HepG2 (cell line): ENCODE data around the gene NFIC. TPM values are rescaled to one million over a fixed set of nuclear protein-coding genes. Genes with fewer than 3 reads are reported as not detected.

Experiments used
- ARNTL ChIP-seq: sonication (generic); formaldehyde crosslinking; IDR thresholded peaks from 2 replicates; pipeline ENCODE4 v1.4.0; 2020; ENCODE audit warnings: mild to moderate bottlenecking, missing genetic modification reagents
- CSRNP2 ChIP-seq: sonication (generic); formaldehyde crosslinking; conservative IDR thresholded peaks from 2 replicates; pipeline ENCODE4 v1.8.0; 2022; ENCODE audit warnings: low read depth, missing genetic modification reagents
- HOXD1 ChIP-seq: sonication (generic); formaldehyde crosslinking; IDR thresholded peaks from 2 replicates; pipeline ENCODE4 v1.5.0; 2020; ENCODE audit warnings: missing genetic modification reagents
- NCOR1 ChIP-seq: fragments of 200-600 bp; sonication (generic); IDR thresholded peaks from 2 replicates; pipeline ENCODE4 v1.7.0; 2017; ENCODE audit warnings: antibody characterized with exemption, low read length, borderline replicate concordance
- NFRKB ChIP-seq: fragments of 450-650 bp; IDR thresholded peaks from 2 replicates; pipeline ENCODE4 v1.6.1; 2017
- PATZ1 ChIP-seq: sonication (generic); formaldehyde crosslinking; IDR thresholded peaks from 2 replicates; pipeline ENCODE4 v1.4.0; 2020; ENCODE audit warnings: missing genetic modification reagents
- SMARCC2 ChIP-seq: fragments of 450-650 bp; IDR thresholded peaks from 2 replicates; pipeline ENCODE4 v1.6.1; 2017; ENCODE audit warnings: antibody characterized with exemption, mild to moderate bottlenecking
- ZNF280B ChIP-seq: sonication (generic); formaldehyde crosslinking; IDR thresholded peaks from 2 replicates; pipeline ENCODE4 v1.5.0; 2020; ENCODE audit warnings: missing genetic modification reagents, mild to moderate bottlenecking, borderline replicate concordance
- ZNF484 ChIP-seq: sonication (generic); formaldehyde crosslinking; IDR thresholded peaks from 2 replicates; pipeline ENCODE4 v1.5.1; 2020; ENCODE audit warnings: mild to moderate bottlenecking, low read depth, missing genetic modification reagents, borderline replicate concordance
- ZNF7 ChIP-seq: IDR thresholded peaks from 2 replicates; pipeline ENCODE4 v1.6.1; 2016; ENCODE audit warnings: missing biosample characterization, missing genetic modification reagents
- polyA plus RNA-seq, 8 experiments: library from polyadenylated mRNA; depleted of rRNA in 3 of 8; stranded (reverse) in 7 of 8; unstranded in 1 of 8; fragments of >200 nt; fragmentation: Illumina TruSeq in 4 of 8; extraction: Trizol in 4 of 8; gene quantifications; 2 replicates each; pipeline versions ENCODE4 v1.2.1 to v1.2.3, GENCODE V29; 2011 to 2016; ENCODE audit warnings: low read depth in 4 of 8, missing spikeins in 1 of 8, mixed read lengths in 1 of 8; ENCODE audit not compliant: insufficient read depth in 1 of 8
- total RNA-seq, 5 experiments: library from RNA; depleted of rRNA; stranded (reverse); fragments of >200 nt; fragmentation: Illumina TruSeq; extraction: Trizol; gene quantifications; 2 replicates each; pipeline ENCODE4 v1.2.3, GENCODE V29; 2016; ENCODE audit warnings: low read depth in 1 of 5
- TF ChIP-seq, protein P1 (sequence below): sonication (generic); formaldehyde crosslinking; IDR thresholded peaks from 2 replicates; pipeline ENCODE4 v1.5.0; 2020; ENCODE audit warnings: mild to moderate bottlenecking, missing genetic modification reagents, borderline replicate concordance
- TF ChIP-seq, protein P2 (sequence below): sonication (generic); formaldehyde crosslinking; IDR thresholded peaks from 2 replicates; pipeline ENCODE4 v1.8.1; 2023; ENCODE audit warnings: mild to moderate bottlenecking, missing genetic modification reagents

The NFIC gene
- total and polyA plus RNA-seq, 2 of the 13 experiments (the other 11 are each of a cell fraction or from before 2014, with no cell fraction given), result 1.3 to 2.5 TPM

DNA sequence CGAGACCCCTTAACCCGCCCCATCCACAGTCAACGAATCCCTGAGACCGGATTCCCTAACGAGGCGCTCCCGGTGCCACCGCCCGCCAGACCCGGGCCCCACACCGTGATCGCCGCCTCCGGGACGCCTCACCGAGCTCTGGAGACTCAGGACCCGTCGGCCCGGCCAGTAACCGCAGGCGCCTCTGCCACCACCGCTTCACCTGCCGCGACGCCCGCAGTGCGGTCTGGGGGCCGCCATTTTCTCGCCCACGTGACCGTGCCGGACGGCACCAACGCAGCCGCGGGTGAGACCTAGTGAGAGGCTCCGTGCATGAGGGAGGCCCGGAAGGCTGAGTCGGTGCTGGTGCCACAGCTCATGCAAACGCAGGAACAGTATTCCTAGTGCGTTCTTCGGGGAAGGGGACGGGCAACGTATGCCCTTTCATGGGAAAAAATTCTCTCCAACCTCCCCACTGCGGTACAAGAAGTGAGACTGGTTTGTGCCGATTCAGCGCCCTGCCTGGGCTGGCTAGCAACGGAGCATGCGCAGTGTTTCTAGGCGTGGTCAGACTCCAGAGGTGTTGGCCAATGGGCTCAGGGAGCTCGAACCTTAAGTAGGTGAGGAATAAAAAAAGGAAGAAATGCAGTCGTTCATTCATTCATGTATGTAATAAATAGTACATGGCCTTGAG lies 134.2 kb downstream of the NFIC start, which contains the start of gene DOHH (continued):
- peak; percentile 88 for TF ChIP-seq ARNTL
- TF ChIP-seq PATZ1 (CRISPR knock-in tag), result 0 out of 2 replicates have a peak, but pooled peaks have one; percentile 17
- TF ChIP-seq, protein P1, sequence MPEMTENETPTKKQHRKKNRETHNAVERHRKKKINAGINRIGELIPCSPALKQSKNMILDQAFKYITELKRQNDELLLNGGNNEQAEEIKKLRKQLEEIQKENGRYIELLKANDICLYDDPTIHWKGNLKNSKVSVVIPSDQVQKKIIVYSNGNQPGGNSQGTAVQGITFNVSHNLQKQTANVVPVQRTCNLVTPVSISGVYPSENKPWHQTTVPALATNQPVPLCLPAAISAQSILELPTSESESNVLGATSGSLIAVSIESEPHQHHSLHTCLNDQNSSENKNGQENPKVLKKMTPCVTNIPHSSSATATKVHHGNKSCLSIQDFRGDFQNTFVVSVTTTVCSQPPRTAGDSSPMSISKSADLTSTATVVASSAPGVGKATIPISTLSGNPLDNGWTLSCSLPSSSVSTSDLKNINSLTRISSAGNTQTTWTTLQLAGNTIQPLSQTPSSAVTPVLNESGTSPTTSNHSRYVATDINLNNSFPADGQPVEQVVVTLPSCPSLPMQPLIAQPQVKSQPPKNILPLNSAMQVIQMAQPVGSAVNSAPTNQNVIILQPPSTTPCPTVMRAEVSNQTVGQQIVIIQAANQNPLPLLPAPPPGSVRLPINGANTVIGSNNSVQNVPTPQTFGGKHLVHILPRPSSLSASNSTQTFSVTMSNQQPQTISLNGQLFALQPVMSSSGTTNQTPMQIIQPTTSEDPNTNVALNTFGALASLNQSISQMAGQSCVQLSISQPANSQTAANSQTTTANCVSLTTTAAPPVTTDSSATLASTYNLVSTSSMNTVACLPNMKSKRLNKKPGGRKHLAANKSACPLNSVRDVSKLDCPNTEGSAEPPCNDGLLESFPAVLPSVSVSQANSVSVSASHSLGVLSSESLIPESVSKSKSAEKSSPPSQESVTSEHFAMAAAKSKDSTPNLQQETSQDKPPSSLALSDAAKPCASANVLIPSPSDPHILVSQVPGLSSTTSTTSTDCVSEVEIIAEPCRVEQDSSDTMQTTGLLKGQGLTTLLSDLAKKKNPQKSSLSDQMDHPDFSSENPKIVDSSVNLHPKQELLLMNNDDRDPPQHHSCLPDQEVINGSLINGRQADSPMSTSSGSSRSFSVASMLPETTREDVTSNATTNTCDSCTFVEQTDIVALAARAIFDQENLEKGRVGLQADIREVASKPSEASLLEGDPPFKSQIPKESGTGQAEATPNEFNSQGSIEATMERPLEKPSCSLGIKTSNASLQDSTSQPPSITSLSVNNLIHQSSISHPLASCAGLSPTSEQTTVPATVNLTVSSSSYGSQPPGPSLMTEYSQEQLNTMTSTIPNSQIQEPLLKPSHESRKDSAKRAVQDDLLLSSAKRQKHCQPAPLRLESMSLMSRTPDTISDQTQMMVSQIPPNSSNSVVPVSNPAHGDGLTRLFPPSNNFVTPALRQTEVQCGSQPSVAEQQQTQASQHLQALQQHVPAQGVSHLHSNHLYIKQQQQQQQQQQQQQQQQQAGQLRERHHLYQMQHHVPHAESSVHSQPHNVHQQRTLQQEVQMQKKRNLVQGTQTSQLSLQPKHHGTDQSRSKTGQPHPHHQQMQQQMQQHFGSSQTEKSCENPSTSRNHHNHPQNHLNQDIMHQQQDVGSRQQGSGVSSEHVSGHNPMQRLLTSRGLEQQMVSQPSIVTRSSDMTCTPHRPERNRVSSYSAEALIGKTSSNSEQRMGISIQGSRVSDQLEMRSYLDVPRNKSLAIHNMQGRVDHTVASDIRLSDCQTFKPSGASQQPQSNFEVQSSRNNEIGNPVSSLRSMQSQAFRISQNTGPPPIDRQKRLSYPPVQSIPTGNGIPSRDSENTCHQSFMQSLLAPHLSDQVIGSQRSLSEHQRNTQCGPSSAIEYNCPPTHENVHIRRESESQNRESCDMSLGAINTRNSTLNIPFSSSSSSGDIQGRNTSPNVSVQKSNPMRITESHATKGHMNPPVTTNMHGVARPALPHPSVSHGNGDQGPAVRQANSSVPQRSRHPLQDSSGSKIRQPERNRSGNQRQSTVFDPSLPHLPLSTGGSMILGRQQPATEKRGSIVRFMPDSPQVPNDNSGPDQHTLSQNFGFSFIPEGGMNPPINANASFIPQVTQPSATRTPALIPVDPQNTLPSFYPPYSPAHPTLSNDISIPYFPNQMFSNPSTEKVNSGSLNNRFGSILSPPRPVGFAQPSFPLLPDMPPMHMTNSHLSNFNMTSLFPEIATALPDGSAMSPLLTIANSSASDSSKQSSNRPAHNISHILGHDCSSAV (CRISPR knock-in tag), result peak; percentile 89
- no peak; the same call in 1 of the 2 replicates for TF ChIP-seq HOXD1
- TF ChIP-seq SMARCC2, result no peak
- TF ChIP-seq ZNF484, result no peak
- TF ChIP-seq, protein P2, sequence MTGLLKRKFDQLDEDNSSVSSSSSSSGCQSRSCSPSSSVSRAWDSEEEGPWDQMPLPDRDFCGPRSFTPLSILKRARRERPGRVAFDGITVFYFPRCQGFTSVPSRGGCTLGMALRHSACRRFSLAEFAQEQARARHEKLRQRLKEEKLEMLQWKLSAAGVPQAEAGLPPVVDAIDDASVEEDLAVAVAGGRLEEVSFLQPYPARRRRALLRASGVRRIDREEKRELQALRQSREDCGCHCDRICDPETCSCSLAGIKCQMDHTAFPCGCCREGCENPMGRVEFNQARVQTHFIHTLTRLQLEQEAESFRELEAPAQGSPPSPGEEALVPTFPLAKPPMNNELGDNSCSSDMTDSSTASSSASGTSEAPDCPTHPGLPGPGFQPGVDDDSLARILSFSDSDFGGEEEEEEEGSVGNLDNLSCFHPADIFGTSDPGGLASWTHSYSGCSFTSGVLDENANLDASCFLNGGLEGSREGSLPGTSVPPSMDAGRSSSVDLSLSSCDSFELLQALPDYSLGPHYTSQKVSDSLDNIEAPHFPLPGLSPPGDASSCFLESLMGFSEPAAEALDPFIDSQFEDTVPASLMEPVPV (CRISPR knock-in tag), result no peak; the same call in 1 of the 2 replicates
- TF ChIP-seq ZNF280B (CRISPR knock-in tag), result peak; percentile 73; the same call in 1 of the 2 replicates
- no peak for TF ChIP-seq NFRKB
- TF ChIP-seq NCOR1, result no peak
- no peak for TF ChIP-seq ZNF7 (CRISPR knock-in tag)
- TF ChIP-seq CSRNP2, result no peak
